H1 (cell line): ENCODE data around the gene TMEM52B. TPM values are rescaled to one million over a fixed set of nuclear protein-coding genes. Genes with fewer than 3 reads are reported as not detected.
A peak's percentile ranks its signal among the peaks of the same experiment; 100 is the strongest.

Source experiments
- CTCF ChIA-PET: fragments of 300-600 bp; sonication (Branson Sonifier 250); formaldehyde crosslinking; loops from one replicate; lab custom pipeline; 2021; ENCODE audit not compliant: partially characterized antibody; lab: Charles Lee
- POLR2A ChIA-PET: fragments of 300-600 bp; sonication (Branson Sonifier 250); formaldehyde crosslinking; loops from one replicate; lab custom pipeline; 2021; ENCODE audit warnings: inconsistent platforms; ENCODE audit not compliant: partially characterized antibody; lab: Charles Lee
- DNase-seq, 2 experiments: peaks; one replicate each; pipeline versions ENCODE4 v3.0.0 to v3.0.0-alpha.2; 2010 to 2022; ENCODE audit warnings: low spot score in 2 of 2, low read depth in 1 of 2, mixed read lengths in 1 of 2
- FAIRE-seq: peaks from 2 replicates; lab custom pipeline; 2011; peaks lifted over from hg19 to GRCh38; lab: Jason Lieb, UNC
- H2AFZ ChIP-seq: 2 replicates; pipeline ENCODE4 v1.8.1; 2012; ENCODE audit warnings: low read length, inconsistent platforms
- H2AK5ac ChIP-seq: 2 replicates; pipeline ENCODE4 v1.6.1; 2013; ENCODE audit warnings: low read depth, low read length
- H2BK120ac ChIP-seq: replicated peaks from 2 replicates; pipeline ENCODE3; 2013; ENCODE audit warnings: low read depth, low read length, inconsistent platforms
- H2BK12ac ChIP-seq: 2 replicates; pipeline ENCODE4 v1.6.1; 2013; ENCODE audit warnings: low read depth, low read length
- H2BK15ac ChIP-seq: 2 replicates; pipeline ENCODE4 v1.6.1; 2013; ENCODE audit warnings: low read length
- H2BK20ac ChIP-seq: 2 replicates; pipeline ENCODE4 v1.6.1; 2013; ENCODE audit warnings: low read length
- H2BK5ac ChIP-seq: 2 replicates; pipeline ENCODE4 v1.6.1; 2013; ENCODE audit warnings: low read depth, low read length
- H3K14ac ChIP-seq: 2 replicates; pipeline ENCODE4 v1.6.1; 2013; ENCODE audit warnings: inconsistent platforms; ENCODE audit not compliant: insufficient read length
- H3K18ac ChIP-seq: 2 replicates; pipeline ENCODE4 v1.6.1; 2013; ENCODE audit warnings: low read length; ENCODE audit errors: extremely low read depth
- H3K23ac ChIP-seq: 2 replicates; pipeline ENCODE4 v1.6.1; 2013; ENCODE audit warnings: inconsistent platforms; ENCODE audit not compliant: insufficient read length
- H3K23me2 ChIP-seq: 2 replicates; pipeline ENCODE4 v1.6.1; 2013; ENCODE audit warnings: low read depth, low read length
- H3K27ac ChIP-seq: 2 replicates; pipeline ENCODE4 v1.6.1; 2011; ENCODE audit warnings: low read depth, low read length, inconsistent platforms
- H3K27me3 ChIP-seq, 4 experiments: replicated peaks in 1 of 4; 1 replicate in 1 of 4; 2 replicates in 3 of 4; pipeline versions ENCODE4 v1.6.1 to v1.8.1; 2011 to 2013; ENCODE audit warnings: low read length in 3 of 4, mild to moderate bottlenecking in 3 of 4, inconsistent platforms in 2 of 4, mixed read lengths in 2 of 4, moderate library complexity in 1 of 4; ENCODE audit not compliant: control insufficient read depth in 3 of 4, insufficient read depth in 3 of 4; ENCODE audit errors: extremely low read depth in 1 of 4
- H3K36me3 ChIP-seq, 4 experiments: 2 replicates each; pipeline versions ENCODE4 v1.6.1 to v1.8.1; 2011 to 2013; ENCODE audit warnings: mild to moderate bottlenecking in 4 of 4, low read length in 3 of 4, moderate library complexity in 2 of 4, control low read depth in 1 of 4, inconsistent platforms in 1 of 4; ENCODE audit not compliant: insufficient read depth in 4 of 4, control insufficient read depth in 2 of 4
- H3K4ac ChIP-seq: replicated peaks from 2 replicates; pipeline ENCODE3; 2013; ENCODE audit warnings: low read length, low read depth, mixed read lengths, inconsistent platforms; ENCODE audit not compliant: insufficient read length
- H3K4me1 ChIP-seq, 4 experiments: replicated peaks in 1 of 4; 1 replicate in 1 of 4; 2 replicates in 3 of 4; pipeline versions ENCODE4 v1.6.1 to v1.8.1; 2011 to 2013; ENCODE audit warnings: low read length in 3 of 4, inconsistent platforms in 2 of 4, mixed read lengths in 1 of 4; ENCODE audit not compliant: insufficient read depth in 4 of 4, control insufficient read depth in 3 of 4
- H3K4me2 ChIP-seq, 2 experiments: 2 replicates each; pipeline versions ENCODE4 v1.6.1 to v1.8.1; 2011 to 2013; ENCODE audit warnings: low read depth in 2 of 2, low read length in 2 of 2, control low read depth in 1 of 2, inconsistent platforms in 1 of 2, mild to moderate bottlenecking in 1 of 2; ENCODE audit not compliant: insufficient read depth in 1 of 2
- H3K4me3 ChIP-seq, 4 experiments: fragments of 200-600, 300-600 bp in 1 of 4; sonication (generic), shearing (Covaris generic), sonication (Bioruptor Twin) in 1 of 4; 2 replicates each; pipeline versions ENCODE4 v1.5.1 to v1.8.1; 2011 to 2016; ENCODE audit warnings: low read length in 4 of 4, low read depth in 3 of 4, control low read depth in 2 of 4, inconsistent platforms in 2 of 4, mild to moderate bottlenecking in 2 of 4, mixed read lengths in 1 of 4, moderate library complexity in 1 of 4; ENCODE audit not compliant: insufficient read depth in 2 of 4; ENCODE audit errors: extremely low read depth in 1 of 4
- H3K56ac ChIP-seq: replicated peaks from 2 replicates; pipeline ENCODE3; 2013; ENCODE audit warnings: low read depth, mild to moderate bottlenecking, mixed read lengths, low read length, inconsistent platforms; ENCODE audit not compliant: insufficient read length
- H3K79me1 ChIP-seq: 2 replicates; pipeline ENCODE4 v1.6.1; 2013; ENCODE audit warnings: low read depth, low read length, control low read depth
- H3K79me2 ChIP-seq, 2 experiments: 2 replicates each; pipeline versions ENCODE4 v1.6.1 to v1.8.1; 2012 to 2013; ENCODE audit warnings: low read length in 2 of 2, mild to moderate bottlenecking in 2 of 2, inconsistent platforms in 1 of 2; ENCODE audit not compliant: insufficient read depth in 2 of 2, control insufficient read depth in 1 of 2
- H3K9ac ChIP-seq, 4 experiments: replicated peaks in 1 of 4; 1 replicate in 1 of 4; 2 replicates in 3 of 4; pipeline versions ENCODE4 v1.6.1 to v1.8.1; 2011 to 2013; ENCODE audit warnings: low read depth in 3 of 4, low read length in 3 of 4, control low read depth in 2 of 4, mild to moderate bottlenecking in 2 of 4, moderate library complexity in 2 of 4, inconsistent platforms in 1 of 4; ENCODE audit errors: extremely low read depth in 1 of 4
- H3K9me3 ChIP-seq, 2 experiments: 2 replicates each; pipeline versions ENCODE4 v1.6.1 to v1.8.1; 2012 to 2013; ENCODE audit warnings: mild to moderate bottlenecking in 2 of 2, moderate library complexity in 2 of 2, control low read depth in 1 of 2, inconsistent platforms in 1 of 2, low read depth in 1 of 2, low read length in 1 of 2, mixed read lengths in 1 of 2; ENCODE audit not compliant: insufficient read depth in 2 of 2
- H4K20me1 ChIP-seq, 2 experiments: replicated peaks in 1 of 2; 2 replicates each; pipeline versions ENCODE3 to v1.8.1; 2011 to 2013; ENCODE audit warnings: inconsistent platforms in 2 of 2, low read length in 2 of 2, mild to moderate bottlenecking in 1 of 2; ENCODE audit not compliant: insufficient read depth in 2 of 2, control insufficient read depth in 1 of 2
- H4K5ac ChIP-seq: 2 replicates; pipeline ENCODE4 v1.6.1; 2013; ENCODE audit warnings: low read length, low read depth, mixed read lengths, inconsistent platforms; ENCODE audit not compliant: insufficient read length
- H4K8ac ChIP-seq: 2 replicates; pipeline ENCODE4 v1.8.0; 2013; ENCODE audit warnings: mild to moderate bottlenecking, moderate library complexity, low read length, inconsistent platforms; ENCODE audit not compliant: insufficient read depth; ENCODE audit errors: extremely low read depth
- H4K91ac ChIP-seq: replicated peaks from 2 replicates; pipeline ENCODE3; 2013; ENCODE audit warnings: low read length, mixed read lengths, inconsistent platforms; ENCODE audit not compliant: insufficient read length
- BRCA1 ChIP-seq: IDR thresholded peaks from 2 replicates; pipeline ENCODE4 v1.6.1; 2012; ENCODE audit warnings: low read depth, low read length, improper control_type of control experiment
- CBX5 ChIP-seq: fragments of 300-800, 300-1000 bp; sonication (generic); IDR thresholded peaks from 2 replicates; pipeline ENCODE4 v1.7.1; 2016; ENCODE audit warnings: antibody characterized with exemption, low read length, low read depth
- CHD2 ChIP-seq: IDR thresholded peaks from 2 replicates; pipeline ENCODE4 v1.6.1; 2012; ENCODE audit warnings: low read length, improper control_type of control experiment
- GABPA ChIP-seq: IDR thresholded peaks from 2 replicates; pipeline ENCODE4 v1.6.1; 2011; ENCODE audit warnings: mild to moderate bottlenecking, low read length, moderate library complexity, borderline replicate concordance; ENCODE audit not compliant: insufficient read depth
- KDM5A ChIP-seq: fragments of 200-600 bp; IDR thresholded peaks from 2 replicates; pipeline ENCODE4 v1.7.1; 2012; ENCODE audit warnings: mild to moderate bottlenecking, low read length, inconsistent platforms, mixed read lengths
- POLR2AphosphoS5 ChIP-seq: IDR thresholded peaks from 2 replicates; pipeline ENCODE4 v1.6.1; 2011; ENCODE audit warnings: low read depth, low read length
- RBBP5 ChIP-seq: IDR thresholded peaks from 2 replicates; pipeline ENCODE4 v1.7.1; 2012; ENCODE audit warnings: low read depth, mild to moderate bottlenecking, inconsistent platforms, low read length, moderate library complexity, borderline replicate concordance
- SP1 ChIP-seq: IDR thresholded peaks from 2 replicates; pipeline ENCODE4 v1.6.1; 2011; ENCODE audit warnings: low read depth, low read length
- SRF ChIP-seq: IDR thresholded peaks from 2 replicates; pipeline ENCODE4 v1.6.1; 2011; ENCODE audit warnings: mild to moderate bottlenecking, low read depth, low read length, moderate library complexity
- TAF1 ChIP-seq: IDR thresholded peaks from 2 replicates; pipeline ENCODE4 v1.6.1; 2011; ENCODE audit warnings: mild to moderate bottlenecking, low read depth, low read length
- YY1 ChIP-seq: IDR thresholded peaks from 2 replicates; pipeline ENCODE4 v1.6.1; 2011; ENCODE audit warnings: low read depth, mild to moderate bottlenecking, low read length
- ZNF274 ChIP-seq: IDR thresholded peaks from 2 replicates; pipeline ENCODE4 v1.7.0; 2012; ENCODE audit warnings: low read length, borderline replicate concordance; ENCODE audit errors: extremely low read depth
- WGBS, 2 experiments: shearing (Covaris generic) in 1 of 2; methylation state at CpG; one replicate each; pipeline versions ENCODE4 v1.1.6 to v1.1.7; 2013 to 2015; ENCODE audit warnings: low lambda C conversion rate in 2 of 2, mixed read lengths in 2 of 2, inconsistent platforms in 1 of 2, low coverage in 1 of 2, missing lambda C conversion rate in 1 of 2; ENCODE audit not compliant: insufficient replicate concordance in 2 of 2, insufficient coverage in 1 of 2, insufficient read length in 1 of 2; ENCODE audit errors: extremely low coverage in 1 of 2, missing lambda C conversion rate in 1 of 2; 5-methylcytosine and 5-hydroxymethylcytosine counted together
- long read RNA-seq, 2 experiments: library from RNA in 1 of 2; library from capped mRNA in 1 of 2; stranded (forward); transcript quantifications; one replicate each; pipeline ENCODE4 v2.0.0, GENCODE V29; 2021; ENCODE audit warnings: inconsistent platforms in 1 of 2
- polyA minus RNA-seq, 3 experiments: library from RNA; depleted of rRNA, polyadenylated mRNA; stranded (reverse); fragments of >200 nt; gene quantifications; 1 replicate in 2 of 3; 2 replicates in 1 of 3; pipeline ENCODE4 v1.2.3, GENCODE V29; 2011
- polyA plus RNA-seq, 7 experiments: library from polyadenylated mRNA; depleted of rRNA in 3 of 7; stranded (reverse) in 5 of 7; unstranded in 2 of 7; fragments of >200 nt in 5 of 7; fragments of 200-250 nt in 2 of 7; gene quantifications; 1 replicate in 5 of 7; 2 replicates in 1 of 7; 4 replicates in 1 of 7; pipeline versions ENCODE4 v1.2.1 to v1.2.3, GENCODE V29; 2011 to 2013; ENCODE audit warnings: missing spikeins in 2 of 7, mixed read lengths in 2 of 7
- total RNA-seq: library from RNA; stranded (reverse); fragmentation: NEBNext Ultra II Directional; extraction: Animal tissue kit (Norgen Biotek cat#: 25700); gene quantifications from 2 replicates; pipeline ENCODE4 v1.2.1, GENCODE V29; 2021

Gene TMEM52B
- not detected in 2 replicates for total RNA-seq
- not detected in 2 replicates for polyA plus RNA-seq (2011; rRNA removed)
- polyA plus RNA-seq (2011; cell fraction: cytosol; rRNA removed): not detected
- polyA plus RNA-seq (2011; cell fraction: nucleus; rRNA removed): not detected
- not detected in 4 replicates for polyA plus RNA-seq (2012, experiment 1 of 2)
- not detected for polyA plus RNA-seq (2012, experiment 2 of 2)
- polyA plus RNA-seq (2013, experiment 1 of 2): not detected
- polyA plus RNA-seq (2013, experiment 2 of 2): not detected
- polyA minus RNA-seq (2011; rRNA and poly(A)+ RNA removed): not detected in 2 replicates
- polyA minus RNA-seq (2011; cell fraction: cytosol; rRNA and poly(A)+ RNA removed): not detected
- not detected for polyA minus RNA-seq (2011; cell fraction: nucleus; rRNA and poly(A)+ RNA removed)
- long read RNA-seq, experiment 1: 0 reads
- long read RNA-seq, experiment 2: 0 reads

DNA sequence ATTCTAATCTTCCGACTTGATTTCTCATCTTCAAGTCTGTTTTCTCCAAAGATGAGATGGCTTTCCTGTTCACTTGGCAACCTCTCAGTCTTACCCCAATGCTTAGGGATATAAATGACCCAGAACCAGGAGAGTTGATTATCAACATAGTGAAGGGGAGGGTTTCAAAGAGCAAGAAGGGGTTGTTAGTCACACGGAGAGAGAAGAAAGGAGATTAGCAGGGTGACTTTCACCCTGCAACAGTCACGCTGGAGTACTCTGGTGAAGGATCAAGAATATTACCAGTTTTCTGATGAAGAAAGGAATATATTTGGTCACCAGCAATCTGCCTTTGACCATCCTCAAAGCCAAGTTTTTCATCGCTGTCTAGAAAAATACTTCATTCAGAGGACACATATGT lies at the start of gene TMEM52B:
TSS of gene TMEM52B (plus strand) at position 212 of the 400 bp plus-strand sequence. CDS start 543 bp downstream, outside the sequence.
- H4K91ac ChIP-seq: no peak within 1 kb of the TSS
- 89% methylated on average over 4 of the region's 4 CpGs; no CpG with 5 or more reads in 1 of the 2 experiments for WGBS, 2 experiments
- H3K18ac ChIP-seq: no peak within 1 kb of the TSS
- no peak within 1 kb of the TSS for H3K27ac ChIP-seq
- ChIA-PET CTCF (no interaction called here), POLR2A (no interaction called here)
- no peaks in the 10 kb centered on the region for H3K4me1 ChIP-seq
- H3K56ac ChIP-seq: no peak within 1 kb of the TSS
- no peaks in the 10 kb centered on the region for H3K79me1 ChIP-seq
- no peak within 1 kb of the TSS for H3K14ac ChIP-seq
- H3K23me2 ChIP-seq: no peaks in the 10 kb centered on the region
- H3K4ac ChIP-seq: no peak within 1 kb of the TSS
- FAIRE-seq (no peak), DNase-seq (no peak)
- no peak within 1 kb of the TSS for H3K4me2 ChIP-seq
- no peak within 1 kb of the TSS for H2BK20ac ChIP-seq
- no peak within 1 kb of the TSS for H4K8ac ChIP-seq
- no peaks in the 10 kb centered on the region for H3K36me3 ChIP-seq
- no peak within 1 kb of the TSS for H3K9ac ChIP-seq
- H2AK5ac ChIP-seq: no peak within 1 kb of the TSS
- no peak within 1 kb of the TSS for H2BK15ac ChIP-seq
- 0 out of 2 replicates have a peak within 1 kb of the TSS, but pooled peaks have one; percentile 21 for H2AFZ ChIP-seq
- H2BK5ac ChIP-seq: no peak within 1 kb of the TSS
- TF ChIP-seq BRCA1 (no peak), GABPA (no peak), CHD2 (no peak), CBX5 (no peak), KDM5A (no peak), POLR2AphosphoS5 (no peak), TAF1 (no peak), RBBP5 (no peak), SRF (no peak), YY1 (no peak), ZNF274 (no peak), SP1 (no peak)
- H3K9me3 ChIP-seq: no peaks in the 10 kb centered on the region
- no peak within 1 kb of the TSS for H3K4me3 ChIP-seq
- no peak within 1 kb of the TSS for H2BK120ac ChIP-seq
- H3K27me3 ChIP-seq: no peaks in the 10 kb centered on the region
- no peak within 1 kb of the TSS for H2BK12ac ChIP-seq
- no peak within 1 kb of the TSS for H4K5ac ChIP-seq
- H3K79me2 ChIP-seq: no peaks in the 10 kb centered on the region
- H4K20me1 ChIP-seq: no peaks in the 10 kb centered on the region
- H3K23ac ChIP-seq: no peak within 1 kb of the TSS
